Activated CD4-positive, alpha-beta T cell treated with anti-CD3 and anti-CD28 coated beads, Interleukin-2, Interleukin-6, amounts not matched to agents 100 ng/mL and 50 ng/mL, durations not matched to agents 16 hours and 8 hours (primary cell): ENCODE data around the gene RNF167.

Source experiments
- DNase-seq: peaks from one replicate; pipeline ENCODE4 v3.0.0-alpha.2; 2020

The RNF167 gene

DNA sequence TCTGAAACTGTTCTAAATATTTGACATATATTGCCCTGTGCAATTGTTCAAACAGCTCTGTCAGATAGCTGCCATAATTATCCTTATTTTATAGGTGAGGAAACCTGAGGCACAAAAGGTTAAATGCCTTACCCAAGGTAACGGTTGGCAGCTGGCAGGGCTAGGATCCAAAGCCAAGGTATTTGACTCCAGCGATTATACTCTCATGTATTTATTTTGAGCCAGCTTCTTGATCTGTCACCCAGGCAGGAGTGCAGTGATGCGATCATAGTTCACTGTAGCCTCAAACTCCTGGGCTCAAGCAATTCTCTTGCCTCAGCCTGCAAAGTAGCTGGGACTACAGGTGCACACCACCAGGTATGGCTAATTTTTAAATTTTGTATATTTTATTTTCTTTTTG is 18.0 kb downstream of the RNF167 start:
- DNase-seq: no peak

DNA sequence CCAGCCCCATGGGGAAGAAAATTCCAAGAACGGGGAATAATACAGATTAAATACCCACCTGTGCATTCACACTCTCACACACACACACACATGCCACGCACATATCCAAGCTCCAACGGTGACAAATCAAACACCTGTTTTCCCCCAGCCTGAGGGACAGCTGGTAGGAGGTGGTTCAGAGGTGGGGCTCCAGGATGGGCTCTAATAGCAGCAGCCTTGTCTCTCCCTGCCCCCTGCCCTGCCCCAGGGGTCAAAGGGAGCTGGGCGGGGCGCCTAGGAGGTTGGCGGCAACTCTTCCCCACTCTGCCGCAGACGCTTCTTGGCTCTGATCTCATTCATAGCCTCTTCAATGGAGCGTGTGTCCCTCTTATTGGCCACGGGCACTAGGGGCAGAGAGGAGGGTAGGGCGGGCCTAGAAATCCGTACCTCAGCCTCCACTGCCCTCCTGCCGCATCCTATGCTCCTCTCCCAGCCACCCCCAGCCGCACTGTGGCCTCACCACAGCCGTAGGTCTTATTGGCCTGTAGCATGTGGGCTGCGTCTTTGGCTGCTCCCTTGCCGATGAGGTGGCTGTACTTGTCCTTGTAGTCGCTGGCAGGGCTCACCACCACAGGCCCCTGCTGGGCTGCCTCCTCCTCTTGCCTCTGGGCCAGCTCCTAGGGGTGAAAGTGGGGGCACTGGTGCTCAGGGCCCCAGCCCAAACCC is 19.3 kb downstream of the RNF167 start:
- no peak for DNase-seq

GRCh38 chr17:4960279-4960922 is 20.3 kb downstream of the RNF167 start:
- no peak for DNase-seq

DNA sequence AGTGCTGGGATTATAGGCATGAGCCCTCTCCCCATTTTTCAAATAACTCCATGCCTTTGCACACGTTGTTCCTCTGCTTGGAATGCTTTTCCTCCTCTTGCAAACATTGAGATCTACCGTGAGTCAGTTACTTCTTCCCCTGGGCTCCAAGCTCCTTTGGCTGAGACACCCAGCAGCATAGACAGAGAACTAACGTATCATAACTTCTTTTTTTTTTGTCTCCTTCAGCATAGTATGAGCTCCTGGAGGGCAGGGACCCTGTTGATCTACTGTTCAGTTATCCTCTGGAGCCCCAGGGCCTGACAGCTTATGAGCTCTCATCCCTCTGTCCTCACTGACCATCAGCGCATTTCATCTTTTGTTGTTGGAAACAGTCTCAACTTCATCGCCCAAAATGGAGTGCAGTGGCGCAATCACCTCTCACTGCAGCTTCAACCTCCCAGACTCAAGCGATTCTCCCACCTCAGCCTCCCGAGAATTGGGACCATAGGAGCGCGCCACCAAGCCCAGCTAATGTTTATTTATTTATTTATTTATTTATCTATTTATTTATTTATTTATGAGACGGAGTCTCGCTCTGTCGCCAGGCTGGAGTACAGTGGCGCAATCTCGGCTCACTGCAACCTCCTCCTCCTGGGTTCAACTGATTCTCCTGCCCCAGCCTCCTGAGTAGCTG is 25.4 kb downstream of the RNF167 start:
- no peak for DNase-seq

GRCh38 chr17:4966844-4967538 is 26.9 kb downstream of the RNF167 start:
- DNase-seq: peak; percentile 98

- DNase-seq: peak; percentile 96
These were observed 27.7 kb downstream of the RNF167 start, which contains the start of gene SPAG7 for GRCh38 chr17:4967539-4968485. Gene SPAG7, minus strand, starts transcription at chr17:4967817. Its CDS starts 13 bp downstream, at chr17:4967804.

- peak; percentile 38 for DNase-seq
These were observed 28.5 kb downstream of the RNF167 start for GRCh38 chr17:4968486-4969046.

GRCh38 chr17:4969047-4969550 is 29.0 kb downstream of the RNF167 start:
- peak; percentile 85 for DNase-seq

DNA sequence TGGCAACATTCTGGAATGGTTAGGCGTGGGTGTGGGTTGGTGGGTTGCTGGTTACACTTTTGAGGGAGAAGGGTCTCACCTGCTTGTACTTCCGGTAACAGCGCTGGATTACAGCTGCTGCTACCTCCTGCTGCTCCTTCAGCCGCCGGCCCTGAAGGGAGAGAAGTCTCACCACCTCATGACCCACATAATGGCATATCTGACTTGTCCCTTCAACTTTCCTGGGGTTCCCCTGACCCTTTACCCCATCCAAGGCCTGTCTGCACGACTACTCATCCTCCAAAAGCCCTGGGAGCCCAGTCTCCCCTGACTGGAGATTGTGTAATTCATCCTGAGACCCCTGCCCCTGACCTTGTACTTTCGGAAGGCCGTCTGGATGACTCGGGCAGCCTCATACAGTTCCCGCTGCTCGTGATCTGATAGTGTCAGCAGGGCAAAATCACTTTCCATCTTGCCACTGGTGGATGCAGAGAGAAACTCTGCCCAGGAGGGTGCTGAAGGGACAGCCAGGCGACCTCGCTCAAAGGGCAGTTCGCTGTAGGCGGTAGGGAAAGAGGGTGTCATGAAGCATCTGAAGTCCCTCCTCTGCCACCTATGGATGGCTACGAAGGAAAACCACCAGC is 29.6 kb downstream of the RNF167 start:
- peak; percentile 21 for DNase-seq

GRCh38 chr17:4970273-4970672 is 30.2 kb downstream of the RNF167 start:
- no peak for DNase-seq

- no peak for DNase-seq
These were observed 31.8 kb downstream of the RNF167 start for GRCh38 chr17:4971826-4972225.

DNA sequence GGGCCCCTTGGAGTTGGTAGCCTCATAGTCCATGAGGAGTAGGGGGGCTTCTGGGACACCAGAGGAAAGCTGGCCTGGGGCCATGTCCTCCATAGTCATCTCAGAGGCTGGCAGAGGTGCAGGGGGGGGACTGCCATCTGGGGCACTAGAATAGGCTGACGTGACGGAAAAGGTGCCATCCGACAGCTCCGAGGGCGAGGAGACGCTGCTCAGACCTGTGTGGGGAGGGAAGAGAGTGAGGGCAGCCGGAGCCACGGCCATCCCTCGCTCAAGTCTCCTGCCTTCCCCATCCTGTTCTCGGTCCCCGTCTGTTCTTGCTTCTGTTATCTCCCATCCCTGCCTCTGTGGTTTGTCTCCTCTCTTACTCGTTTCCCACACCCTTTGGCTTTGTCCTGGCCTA is 32.3 kb downstream of the RNF167 start:
- DNase-seq: no peak

GRCh38 chr17:4972752-4973151 is 32.7 kb downstream of the RNF167 start:
- no peak for DNase-seq

GRCh38 chr17:4973256-4974114 is 33.4 kb downstream of the RNF167 start:
- no peak for DNase-seq

GRCh38 chr17:4974115-4974670 is 34.1 kb downstream of the RNF167 start:
- DNase-seq: no peak

DNA sequence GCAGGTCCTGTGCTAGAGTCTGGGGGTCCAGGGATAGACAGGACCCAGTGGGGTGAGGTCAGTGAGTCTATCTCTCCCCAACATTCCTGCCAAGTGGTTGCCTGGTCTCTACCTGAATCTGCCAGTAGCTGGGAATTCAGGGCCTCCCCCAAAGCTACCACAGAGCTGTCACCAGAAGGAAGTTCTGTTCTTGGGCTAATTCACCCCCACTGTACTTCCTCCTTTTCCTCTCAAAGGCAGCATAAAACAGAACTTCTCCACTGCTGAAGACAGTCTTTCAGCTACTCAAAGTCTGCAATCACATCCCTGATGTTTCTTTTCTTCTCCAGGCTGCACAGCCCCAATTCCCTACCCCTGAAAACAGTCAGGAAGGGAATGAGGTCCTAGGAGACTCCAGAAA is 38.7 kb downstream of the RNF167 start:
- DNase-seq: no peak

GRCh38 chr17:4980644-4981216 is 40.7 kb downstream of the RNF167 start:
- peak; percentile 76 for DNase-seq

- DNase-seq: no peak
These were observed 42.2 kb downstream of the RNF167 start for GRCh38 chr17:4982305-4982704.

DNA sequence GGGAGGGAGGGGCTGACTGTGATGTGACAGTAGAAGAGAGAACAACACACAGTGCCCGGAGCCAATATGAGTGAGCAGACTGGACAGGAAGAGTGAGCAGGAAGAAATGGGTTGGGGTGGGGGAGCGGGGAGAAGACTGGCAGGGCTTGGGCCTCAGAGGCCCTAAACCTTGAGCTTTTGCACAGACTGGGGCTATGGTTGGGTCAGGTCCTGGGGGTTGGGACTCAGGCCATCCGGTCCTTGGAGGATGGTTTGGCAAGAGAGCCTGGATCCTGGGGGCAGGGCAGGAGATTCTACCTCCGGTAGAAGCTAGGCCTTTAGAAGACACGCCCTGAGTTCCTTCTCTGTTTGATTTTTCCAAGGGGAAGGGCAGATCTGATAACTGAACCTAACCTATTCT is 46.3 kb downstream of the RNF167 start:
- DNase-seq: peak; percentile 19
